ENCODE measurements around the gene CPSF4L.
A peak's percentile ranks its signal among the peaks of the same experiment; 100 is the strongest.

CPSF4L gene

GRCh38 chr17:73284906-73285602, 23.4 kb upstream of the CPSF4L start:
- ATAC-seq (replicated peaks) (no peak), DNase-seq (no peak)
- no peaks in the 10 kb centered on the region for H3K9me3 Mint-ChIP-seq
- peaks cover 4 to 20% of the 10 kb centered on the region in 2 donors for H3K27me3 Mint-ChIP-seq
- no peaks in the 10 kb centered on the region for H3K36me3 Mint-ChIP-seq (ENCODE audit: insufficient read depth)
- H3K4me1 Mint-ChIP-seq (ENCODE audit: low read depth in 2 of 2) = peaks cover 0 to 6% of the 10 kb centered on the region in 2 donors
- H3K27ac Mint-ChIP-seq = no peak overlapping the region
- no peak overlapping the region for H3K4me3 Mint-ChIP-seq

GRCh38 chr17:73284354-73284753, 22.7 kb upstream of the CPSF4L start:
- Mint-ChIP-seq H3K27ac (no peak overlapping the region), H3K27me3 (peaks cover 8 to 22% of the 10 kb centered on the region in 2 donors), H3K36me3 (ENCODE audit: insufficient read depth) (no peaks in the 10 kb centered on the region), H3K4me3 (no peak overlapping the region), H3K4me1 (ENCODE audit: low read depth in 2 of 2) (peaks cover 0 to 1% of the 10 kb centered on the region in 2 donors), H3K9me3 (no peaks in the 10 kb centered on the region)
- DNase-seq = no peak
- no peak for ATAC-seq (replicated peaks)

- H3K27ac Mint-ChIP-seq = no peak overlapping the region
- no peak for DNase-seq
- ATAC-seq (replicated peaks) = no peak
Observed at GRCh38 chr17:73283841-73284282, 22.2 kb upstream of the CPSF4L start.

GRCh38 chr17:73283250-73283649, 21.6 kb upstream of the CPSF4L start:
- Mint-ChIP-seq H3K4me3 (no peak overlapping the region), H3K27me3 (peaks cover 19 to 25% of the 10 kb centered on the region in 2 donors), H3K36me3 (ENCODE audit: insufficient read depth) (no peaks in the 10 kb centered on the region), H3K4me1 (ENCODE audit: low read depth in 2 of 2) (no peaks in the 10 kb centered on the region), H3K27ac (no peak overlapping the region), H3K9me3 (no peaks in the 10 kb centered on the region)
- ATAC-seq (replicated peaks) (no peak), DNase-seq (no peak)

More at GRCh38 chr17:73283841-73284282, 22.2 kb upstream of the CPSF4L start:
- H3K36me3 Mint-ChIP-seq (ENCODE audit: insufficient read depth) = no peaks in the 10 kb centered on the region
- no peak overlapping the region for H3K4me3 Mint-ChIP-seq
- H3K4me1 Mint-ChIP-seq (ENCODE audit: low read depth in 2 of 2) = no peaks in the 10 kb centered on the region
- peaks cover 13 to 25% of the 10 kb centered on the region in 2 donors for H3K27me3 Mint-ChIP-seq
- no peaks in the 10 kb centered on the region for H3K9me3 Mint-ChIP-seq

GRCh38 chr17:73282629-73283028, 20.9 kb upstream of the CPSF4L start:
- DNase-seq (no peak), ATAC-seq (replicated peaks) (no peak)
- Mint-ChIP-seq H3K4me3 (no peak overlapping the region), H3K36me3 (ENCODE audit: insufficient read depth) (no peaks in the 10 kb centered on the region), H3K27ac (no peak overlapping the region), H3K9me3 (no peaks in the 10 kb centered on the region), H3K27me3 (peaks cover 19 to 26% of the 10 kb centered on the region in 2 donors), H3K4me1 (ENCODE audit: low read depth in 2 of 2) (no peaks in the 10 kb centered on the region)

GRCh38 chr17:73281928-73282327, 20.2 kb upstream of the CPSF4L start:
- no peaks in the 10 kb centered on the region for H3K4me1 Mint-ChIP-seq (ENCODE audit: low read depth in 2 of 2)
- no peaks in the 10 kb centered on the region for H3K36me3 Mint-ChIP-seq (ENCODE audit: insufficient read depth)
- no peak for DNase-seq
- no peak overlapping the region for H3K27ac Mint-ChIP-seq
- no peak for ATAC-seq (replicated peaks)
- H3K9me3 Mint-ChIP-seq = no peaks in the 10 kb centered on the region
- H3K27me3 Mint-ChIP-seq = peaks cover 19 to 22% of the 10 kb centered on the region in 2 donors
- H3K4me3 Mint-ChIP-seq = no peak overlapping the region

- no peaks in the 10 kb centered on the region for H3K36me3 Mint-ChIP-seq (ENCODE audit: insufficient read depth)
Observed at GRCh38 chr17:73280191-73280590, 18.5 kb upstream of the CPSF4L start.

GRCh38 chr17:73279704-73280103, 18.0 kb upstream of the CPSF4L start:
- H3K36me3 Mint-ChIP-seq (ENCODE audit: insufficient read depth) = no peaks in the 10 kb centered on the region
- H3K4me3 Mint-ChIP-seq = no peak overlapping the region
- ATAC-seq (replicated peaks) = no peak

More at GRCh38 chr17:73280191-73280590, 18.5 kb upstream of the CPSF4L start:
- ATAC-seq (replicated peaks) (no peak), DNase-seq (no peak)
- Mint-ChIP-seq H3K9me3 (no peaks in the 10 kb centered on the region), H3K27ac (no peak overlapping the region), H3K4me1 (ENCODE audit: low read depth in 2 of 2) (no peaks in the 10 kb centered on the region), H3K27me3 (peaks cover 14 to 15% of the 10 kb centered on the region in 2 donors), H3K4me3 (no peak overlapping the region)

GRCh38 chr17:73278465-73279453, 17.1 kb upstream of the CPSF4L start:
- Mint-ChIP-seq H3K4me1 (ENCODE audit: low read depth in 2 of 2) (no peaks in the 10 kb centered on the region), H3K36me3 (ENCODE audit: insufficient read depth) (no peaks in the 10 kb centered on the region), H3K4me3 (no peak overlapping the region), H3K27ac (peak overlapping the region in 1 of 2 donors; percentile 32), H3K9me3 (no peaks in the 10 kb centered on the region), H3K27me3 (peaks cover 14 to 15% of the 10 kb centered on the region in 2 donors)
- DNase-seq (no peak), ATAC-seq (replicated peaks) (no peak)

More at GRCh38 chr17:73279704-73280103, 18.0 kb upstream of the CPSF4L start:
- Mint-ChIP-seq H3K9me3 (no peaks in the 10 kb centered on the region), H3K27me3 (peaks cover 14 to 15% of the 10 kb centered on the region in 2 donors), H3K4me1 (ENCODE audit: low read depth in 2 of 2) (no peaks in the 10 kb centered on the region), H3K27ac (no peak overlapping the region)
- DNase-seq = no peak

GRCh38 chr17:73278049-73278464, 16.4 kb upstream of the CPSF4L start:
- no peak overlapping the region for H3K4me3 Mint-ChIP-seq

GRCh38 chr17:73274490-73274889, 12.8 kb upstream of the CPSF4L start:
- H3K36me3 Mint-ChIP-seq (ENCODE audit: insufficient read depth) = no peaks in the 10 kb centered on the region
- DNase-seq = no peak
- no peak overlapping the region for H3K4me3 Mint-ChIP-seq
- no peaks in the 10 kb centered on the region for H3K4me1 Mint-ChIP-seq (ENCODE audit: low read depth in 2 of 2)
- H3K27ac Mint-ChIP-seq = no peak overlapping the region
- peaks cover 12 to 14% of the 10 kb centered on the region in 2 donors for H3K27me3 Mint-ChIP-seq
- no peaks in the 10 kb centered on the region for H3K9me3 Mint-ChIP-seq
- no peak for ATAC-seq (replicated peaks)

More at GRCh38 chr17:73278049-73278464, 16.4 kb upstream of the CPSF4L start:
- ATAC-seq (replicated peaks) = no peak
- no peak overlapping the region for H3K27ac Mint-ChIP-seq
- no peaks in the 10 kb centered on the region for H3K36me3 Mint-ChIP-seq (ENCODE audit: insufficient read depth)
- no peak for DNase-seq
- H3K4me1 Mint-ChIP-seq (ENCODE audit: low read depth in 2 of 2) = no peaks in the 10 kb centered on the region
- peaks cover 14 to 15% of the 10 kb centered on the region in 2 donors for H3K27me3 Mint-ChIP-seq
- no peaks in the 10 kb centered on the region for H3K9me3 Mint-ChIP-seq

- DNase-seq (no peak), ATAC-seq (replicated peaks) (no peak)
- H3K27ac Mint-ChIP-seq = no peak overlapping the region
- no peaks in the 10 kb centered on the region for H3K9me3 Mint-ChIP-seq
- H3K27me3 Mint-ChIP-seq = no peaks in the 10 kb centered on the region
- H3K4me1 Mint-ChIP-seq (ENCODE audit: low read depth in 2 of 2) = no peaks in the 10 kb centered on the region
- no peak overlapping the region for H3K4me3 Mint-ChIP-seq
- no peaks in the 10 kb centered on the region for H3K36me3 Mint-ChIP-seq (ENCODE audit: insufficient read depth)
Observed at GRCh38 chr17:73272906-73273218, 11.2 kb upstream of the CPSF4L start.

- DNase-seq = no peak
- H3K4me1 Mint-ChIP-seq (ENCODE audit: low read depth in 2 of 2) = no peaks in the 10 kb centered on the region
- no peaks in the 10 kb centered on the region for H3K27me3 Mint-ChIP-seq
- no peak overlapping the region for H3K4me3 Mint-ChIP-seq
- no peak overlapping the region for H3K27ac Mint-ChIP-seq
- no peaks in the 10 kb centered on the region for H3K9me3 Mint-ChIP-seq
- H3K36me3 Mint-ChIP-seq (ENCODE audit: insufficient read depth) = no peaks in the 10 kb centered on the region
- ATAC-seq (replicated peaks) = no peak
Observed at GRCh38 chr17:73271072-73271471, 9.4 kb upstream of the CPSF4L start.
